ENCODE measurements around the gene ELOVL3.
"Not testable (repeated sequence)": the region's sequence is repeated elsewhere in the genome, so short reads cannot be mapped to it uniquely, and the experiment has no call there.

ELOVL3 gene, protein sequence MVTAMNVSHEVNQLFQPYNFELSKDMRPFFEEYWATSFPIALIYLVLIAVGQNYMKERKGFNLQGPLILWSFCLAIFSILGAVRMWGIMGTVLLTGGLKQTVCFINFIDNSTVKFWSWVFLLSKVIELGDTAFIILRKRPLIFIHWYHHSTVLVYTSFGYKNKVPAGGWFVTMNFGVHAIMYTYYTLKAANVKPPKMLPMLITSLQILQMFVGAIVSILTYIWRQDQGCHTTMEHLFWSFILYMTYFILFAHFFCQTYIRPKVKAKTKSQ

GRCh38 chr10:102225646-102226541, at the start of gene ELOVL3:
ELOVL3 (plus strand) TSS chr10:102226299; CDS start chr10:102226549, 250 bp downstream.
- in situ Hi-C loops (cut with MboI; ENCODE audit: low sequenced_read_pairs), result loop anchor here (25.0 kb wide), 1 partner anchor 361 kb away; no protein-coding TSS in a partner anchor

GRCh38 chr10:102184606-102185005, 41.5 kb upstream of the ELOVL3 start:
- in situ Hi-C loops (cut with MboI; ENCODE audit: low sequenced_read_pairs), result no loop called here

DNA sequence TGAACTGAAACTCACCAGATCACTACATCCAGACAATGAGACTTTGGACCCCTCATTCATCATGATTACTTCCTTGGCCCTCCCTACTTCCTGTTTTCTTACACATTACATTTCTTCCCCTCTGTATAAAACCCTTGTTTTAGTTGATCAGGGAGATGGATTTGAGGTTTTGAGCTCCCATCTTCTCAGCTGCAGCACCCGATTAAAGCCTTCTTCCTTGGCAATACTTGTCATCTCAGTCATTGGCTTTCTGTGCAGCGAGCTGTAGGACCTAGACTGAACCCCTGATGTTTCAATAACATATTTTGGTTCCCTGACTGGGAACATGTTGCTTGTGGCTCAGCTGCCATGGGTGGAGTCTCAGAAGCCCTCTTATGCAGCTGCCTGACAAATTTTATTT, 40.8 kb upstream of the ELOVL3 start:
- in situ Hi-C loops (cut with MboI; ENCODE audit: low sequenced_read_pairs), result no loop called here

GRCh38 chr10:102185811-102186527, 40.1 kb upstream of the ELOVL3 start:
- in situ Hi-C loops (cut with MboI; ENCODE audit: low sequenced_read_pairs), result no loop called here

GRCh38 chr10:102188298-102188940, 37.7 kb upstream of the ELOVL3 start:
- in situ Hi-C loops (cut with MboI; ENCODE audit: low sequenced_read_pairs), result no loop called here

DNA sequence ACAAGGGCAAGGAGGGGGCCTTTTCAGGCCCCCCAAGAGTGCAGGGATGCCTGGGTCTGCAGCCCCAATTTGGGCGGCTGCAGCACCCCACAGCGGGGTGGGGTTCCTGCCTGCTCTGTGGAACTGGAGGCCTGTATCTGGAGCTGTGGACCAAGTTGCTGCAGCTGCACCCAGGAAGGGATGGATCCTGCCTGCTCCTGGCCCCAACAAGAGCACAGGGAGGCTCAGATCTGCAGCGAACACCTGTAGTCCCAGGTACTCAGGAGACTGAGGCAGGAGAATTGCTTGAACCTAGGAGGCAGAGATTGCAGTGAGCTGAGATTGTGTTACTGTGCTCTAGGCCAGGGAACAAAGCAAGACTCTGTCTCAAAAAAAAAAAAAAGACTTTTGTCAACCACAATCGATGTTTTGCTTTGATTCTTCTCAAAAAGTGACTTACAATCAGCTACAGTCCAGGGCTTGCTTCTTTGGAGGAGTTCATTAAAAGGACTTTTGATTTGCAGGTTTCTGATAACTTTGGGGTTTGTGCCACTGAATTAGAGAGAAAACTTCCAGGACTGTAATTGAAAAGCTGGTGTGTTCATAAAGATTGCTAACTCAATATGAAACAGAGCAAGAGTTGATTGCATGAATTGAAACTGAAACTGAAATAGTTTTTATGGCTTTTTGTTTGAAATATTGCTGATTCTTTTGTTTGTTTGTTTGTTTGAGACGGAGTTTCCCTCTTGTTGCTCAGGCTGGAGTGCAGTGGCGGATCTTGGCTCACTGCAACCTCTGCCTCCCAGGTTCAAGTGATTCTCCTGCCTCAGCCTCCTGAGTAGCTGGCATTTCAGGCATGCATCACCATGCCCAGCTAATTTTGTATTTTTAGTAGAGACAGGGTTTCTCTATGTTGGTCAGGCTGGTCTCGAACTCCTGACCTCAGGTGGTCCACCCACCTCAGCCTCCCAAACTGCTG, 36.9 kb upstream of the ELOVL3 start:
- in situ Hi-C loops (cut with MboI; ENCODE audit: low sequenced_read_pairs), result not testable (repeated sequence)

DNA sequence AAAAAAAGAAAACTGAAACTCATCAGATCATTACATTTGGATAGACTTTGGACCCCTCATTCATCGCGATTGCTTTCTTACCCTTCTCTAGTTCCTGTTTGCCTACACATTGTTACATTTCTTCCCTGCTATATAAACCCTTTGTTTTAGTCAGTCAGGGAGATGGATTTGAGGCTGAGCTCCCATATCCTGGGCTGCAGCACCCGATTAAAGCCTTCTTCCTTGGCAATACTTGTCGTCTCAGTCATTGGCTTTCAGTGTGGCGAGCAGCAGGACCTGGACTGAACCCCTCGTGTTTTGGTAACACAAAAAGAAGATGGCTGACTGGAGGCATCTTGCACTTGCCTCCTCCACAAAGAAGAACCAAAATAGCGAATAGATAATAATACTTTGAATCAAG, 34.1 kb upstream of the ELOVL3 start:
- in situ Hi-C loops (cut with MboI; ENCODE audit: low sequenced_read_pairs), result no loop called here

GRCh38 chr10:102195296-102195870, 30.7 kb upstream of the ELOVL3 start:
- in situ Hi-C loops (cut with MboI; ENCODE audit: low sequenced_read_pairs), result no loop called here

DNA sequence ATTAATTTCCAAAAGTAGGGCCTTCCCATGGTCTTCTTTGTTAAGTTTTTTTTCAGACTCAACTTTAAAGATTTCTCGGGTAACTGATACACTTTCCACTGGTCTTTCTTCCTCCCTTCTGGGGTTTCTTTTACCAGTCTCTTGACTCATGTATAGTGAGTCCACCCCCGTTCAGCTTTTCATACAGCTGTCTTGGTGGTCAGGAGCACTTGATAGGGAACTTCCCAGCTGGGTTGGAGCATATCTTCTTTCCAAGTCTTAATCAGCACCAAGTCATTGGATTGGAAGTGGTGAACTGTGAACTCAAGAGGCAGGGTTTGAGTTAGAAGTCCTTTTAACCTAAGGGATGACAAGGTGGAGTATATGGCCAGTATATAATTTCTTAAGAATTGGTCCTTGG, 29.2 kb upstream of the ELOVL3 start:
- in situ Hi-C loops (cut with MboI; ENCODE audit: low sequenced_read_pairs), result no loop called here

DNA sequence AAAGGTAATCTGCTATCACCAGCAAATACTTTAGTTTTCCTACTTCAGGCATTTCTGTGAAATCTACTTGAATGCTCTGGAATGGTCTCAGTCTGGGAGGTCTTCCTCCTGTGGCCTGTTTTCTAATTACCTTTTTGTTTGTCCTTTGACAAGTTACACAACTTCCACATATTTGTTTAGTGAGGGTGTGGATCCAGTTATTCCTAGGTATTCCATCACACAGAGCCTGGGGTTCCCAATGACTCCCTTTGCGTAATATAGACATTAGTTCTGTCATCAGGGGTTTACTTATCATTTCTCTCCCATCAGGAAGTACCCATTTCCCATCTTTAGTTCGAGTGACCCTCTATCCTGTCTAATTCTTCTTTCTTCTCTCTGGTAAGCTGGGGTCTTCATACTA, 28.1 kb upstream of the ELOVL3 start:
- in situ Hi-C loops (cut with MboI; ENCODE audit: low sequenced_read_pairs), result no loop called here

DNA sequence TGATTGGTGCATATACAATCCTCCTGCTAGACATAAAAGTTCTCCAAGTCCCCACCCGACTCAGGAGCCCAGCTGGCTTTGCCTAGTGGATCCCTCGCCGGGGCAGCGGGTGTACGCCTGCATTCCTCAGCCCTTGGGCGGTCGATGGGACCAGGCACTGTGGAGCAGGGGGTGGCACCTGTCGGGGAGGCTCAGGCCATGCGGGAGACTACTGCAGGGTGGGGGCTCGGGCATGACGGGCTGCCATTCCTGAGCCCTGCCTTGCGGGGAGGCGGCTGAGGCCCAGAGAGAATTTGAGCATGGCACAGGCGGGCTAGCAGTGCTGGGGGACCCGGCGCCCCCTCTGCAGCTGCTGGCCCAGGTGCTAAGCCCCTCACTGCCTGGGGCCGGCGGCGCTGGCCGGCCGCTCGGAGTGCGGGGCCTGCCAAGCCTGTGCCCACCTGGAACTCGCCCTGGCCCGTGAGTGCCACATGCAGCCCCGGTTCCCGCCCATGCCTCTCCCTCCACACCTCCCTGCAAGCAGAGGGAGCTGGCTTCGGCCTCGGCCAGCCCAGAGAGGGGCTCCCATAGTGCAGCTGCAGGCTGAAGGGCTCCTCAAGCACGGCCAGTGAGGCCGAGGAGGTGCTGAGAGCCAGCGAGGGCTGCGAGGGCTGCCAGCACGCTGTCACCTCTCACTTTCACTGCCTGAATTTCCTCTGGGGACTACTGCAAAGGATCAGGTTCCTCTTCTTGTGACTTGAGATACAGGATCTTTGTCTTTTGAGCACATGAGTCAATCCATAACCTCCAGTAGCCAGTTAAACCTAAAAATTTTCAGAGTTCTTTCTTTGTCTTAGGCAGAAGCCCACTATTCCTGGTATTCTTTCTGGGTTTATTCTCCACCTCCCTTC, 25.1 kb upstream of the ELOVL3 start:
- in situ Hi-C loops (cut with MboI; ENCODE audit: low sequenced_read_pairs), result no loop called here

GRCh38 chr10:102202386-102202785, 23.7 kb upstream of the ELOVL3 start:
- in situ Hi-C loops (cut with MboI; ENCODE audit: low sequenced_read_pairs), result no loop called here

GRCh38 chr10:102208311-102209035, 17.6 kb upstream of the ELOVL3 start:
- in situ Hi-C loops (cut with MboI; ENCODE audit: low sequenced_read_pairs), result no loop called here

DNA sequence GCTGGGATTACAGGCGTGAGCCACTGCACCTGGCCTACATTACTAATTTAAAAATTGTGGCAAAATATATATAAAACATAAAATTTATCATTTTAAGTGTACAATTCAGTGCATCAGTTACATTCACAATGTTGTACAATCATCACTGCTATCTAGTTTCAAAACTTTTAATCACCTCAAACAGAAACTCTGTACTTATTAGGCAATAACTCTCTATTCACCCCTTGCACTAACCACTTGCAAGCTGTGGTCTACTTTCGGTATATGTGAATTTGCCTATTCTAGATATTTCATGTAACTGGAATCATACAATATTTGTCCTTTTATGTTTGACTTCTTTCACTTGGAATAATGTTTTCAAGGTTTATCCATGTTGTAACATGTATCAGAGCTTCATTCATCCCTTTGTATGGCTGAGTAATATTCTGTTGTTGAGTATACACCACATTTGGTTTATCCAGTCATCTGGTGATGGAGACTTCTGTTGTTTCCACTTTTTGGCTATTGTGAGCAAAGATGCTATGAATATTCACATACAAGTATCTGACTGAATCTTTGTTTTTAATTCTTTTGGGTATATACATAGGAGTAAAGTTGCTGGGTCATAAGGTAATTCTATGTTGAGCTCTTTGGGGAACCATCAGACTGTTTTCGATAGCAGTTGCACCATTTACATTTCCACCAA, 14.3 kb upstream of the ELOVL3 start:
- in situ Hi-C loops (cut with MboI; ENCODE audit: low sequenced_read_pairs), result no loop called here

- in situ Hi-C loops (cut with MboI; ENCODE audit: low sequenced_read_pairs), result not testable (repeated sequence)
Observed at GRCh38 chr10:102213599-102213998, 12.5 kb upstream of the ELOVL3 start.

GRCh38 chr10:102219370-102219769, 6.7 kb upstream of the ELOVL3 start:
- in situ Hi-C loops (cut with MboI; ENCODE audit: low sequenced_read_pairs), result no loop called here

DNA sequence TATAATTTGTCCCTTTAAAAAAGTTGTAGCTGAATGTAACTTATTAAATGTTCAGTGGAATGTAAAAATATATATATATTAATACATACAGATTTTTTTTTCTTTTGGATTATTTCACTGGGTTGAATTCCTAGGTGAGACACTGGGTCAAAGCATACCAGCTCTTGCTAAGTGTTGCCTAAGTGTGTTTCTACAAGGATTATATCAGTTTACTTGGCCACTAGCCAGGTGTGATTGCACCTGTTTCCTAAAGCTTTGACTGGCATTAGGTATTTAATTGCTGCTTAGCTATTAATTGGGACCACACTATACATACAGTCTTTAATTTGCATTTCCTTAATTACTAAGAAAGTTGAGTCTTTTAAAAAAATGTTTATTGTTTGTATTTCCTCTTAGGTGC, 5.5 kb upstream of the ELOVL3 start:
- in situ Hi-C loops (cut with MboI; ENCODE audit: low sequenced_read_pairs), result no loop called here

Measured in HL-60/S4 treated with retinoic acid at 250 ng/mL for 4 days and 3 days (cell line).